Esophagus squamous epithelium (tissue), 4 donors: ENCODE measurements around the gene VGLL4.

Experiments
- POLR2A ChIP-seq, 4 donors: fragments of 450-650 bp; IDR thresholded peaks; one replicate each; pipeline ENCODE4 v1.6.1; 2017; ENCODE audit warnings: antibody characterized with exemption in 4 of 4, mild to moderate bottlenecking in 4 of 4, moderate library complexity in 3 of 4
- TF ChIP-seq, protein P1 (sequence below), 6 experiments: fragments of 450-650 bp in 4 of 6; fragments of 200-600 bp in 2 of 6; sonication (generic) in 2 of 6; IDR thresholded peaks; one replicate each; pipeline ENCODE4 v1.5.1; 2016 to 2019; ENCODE audit warnings: antibody characterized with exemption in 6 of 6, mild to moderate bottlenecking in 4 of 6, moderate library complexity in 4 of 6

GRCh38 chr3:11583638-11584046, 60.1 kb downstream of the VGLL4 start:
- no peak for TF ChIP-seq POLR2A (IDR thresholded peaks at IDR 0.05)
- TF ChIP-seq, protein P1, sequence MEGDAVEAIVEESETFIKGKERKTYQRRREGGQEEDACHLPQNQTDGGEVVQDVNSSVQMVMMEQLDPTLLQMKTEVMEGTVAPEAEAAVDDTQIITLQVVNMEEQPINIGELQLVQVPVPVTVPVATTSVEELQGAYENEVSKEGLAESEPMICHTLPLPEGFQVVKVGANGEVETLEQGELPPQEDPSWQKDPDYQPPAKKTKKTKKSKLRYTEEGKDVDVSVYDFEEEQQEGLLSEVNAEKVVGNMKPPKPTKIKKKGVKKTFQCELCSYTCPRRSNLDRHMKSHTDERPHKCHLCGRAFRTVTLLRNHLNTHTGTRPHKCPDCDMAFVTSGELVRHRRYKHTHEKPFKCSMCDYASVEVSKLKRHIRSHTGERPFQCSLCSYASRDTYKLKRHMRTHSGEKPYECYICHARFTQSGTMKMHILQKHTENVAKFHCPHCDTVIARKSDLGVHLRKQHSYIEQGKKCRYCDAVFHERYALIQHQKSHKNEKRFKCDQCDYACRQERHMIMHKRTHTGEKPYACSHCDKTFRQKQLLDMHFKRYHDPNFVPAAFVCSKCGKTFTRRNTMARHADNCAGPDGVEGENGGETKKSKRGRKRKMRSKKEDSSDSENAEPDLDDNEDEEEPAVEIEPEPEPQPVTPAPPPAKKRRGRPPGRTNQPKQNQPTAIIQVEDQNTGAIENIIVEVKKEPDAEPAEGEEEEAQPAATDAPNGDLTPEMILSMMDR (IDR thresholded peaks at IDR 0.05) = no peak
